Skeletal muscle satellite cell (primary cell): ENCODE measurements around the gene CCDC142.

Experiments used
- H3K27me3 ChIP-seq: 2 replicates; pipeline ENCODE4 v1.7.0; 2013; ENCODE audit warnings: low read length; ENCODE audit not compliant: control insufficient read depth, insufficient read depth
- H3K36me3 ChIP-seq: 2 replicates; pipeline ENCODE4 v1.7.0; 2013; ENCODE audit warnings: mild to moderate bottlenecking, control low read depth, low read length; ENCODE audit not compliant: insufficient read depth
- H3K4me1 ChIP-seq: 2 replicates; pipeline ENCODE4 v1.7.0; 2013; ENCODE audit warnings: low read length; ENCODE audit not compliant: control insufficient read depth, insufficient read depth
- H3K4me2 ChIP-seq: 2 replicates; pipeline ENCODE4 v1.7.0; 2013; ENCODE audit warnings: mild to moderate bottlenecking, low read length
- H3K4me3 ChIP-seq: 2 replicates; pipeline ENCODE4 v1.7.0; 2013; ENCODE audit warnings: low read length
- H3K9ac ChIP-seq: 2 replicates; pipeline ENCODE4 v1.7.0; 2013; ENCODE audit warnings: mild to moderate bottlenecking, low read depth, low read length, moderate library complexity
- H3K9me3 ChIP-seq: replicated peaks from 2 replicates; pipeline ENCODE4 v1.7.0; 2013; ENCODE audit warnings: mild to moderate bottlenecking, control low read depth, low read length

CCDC142 gene

DNA sequence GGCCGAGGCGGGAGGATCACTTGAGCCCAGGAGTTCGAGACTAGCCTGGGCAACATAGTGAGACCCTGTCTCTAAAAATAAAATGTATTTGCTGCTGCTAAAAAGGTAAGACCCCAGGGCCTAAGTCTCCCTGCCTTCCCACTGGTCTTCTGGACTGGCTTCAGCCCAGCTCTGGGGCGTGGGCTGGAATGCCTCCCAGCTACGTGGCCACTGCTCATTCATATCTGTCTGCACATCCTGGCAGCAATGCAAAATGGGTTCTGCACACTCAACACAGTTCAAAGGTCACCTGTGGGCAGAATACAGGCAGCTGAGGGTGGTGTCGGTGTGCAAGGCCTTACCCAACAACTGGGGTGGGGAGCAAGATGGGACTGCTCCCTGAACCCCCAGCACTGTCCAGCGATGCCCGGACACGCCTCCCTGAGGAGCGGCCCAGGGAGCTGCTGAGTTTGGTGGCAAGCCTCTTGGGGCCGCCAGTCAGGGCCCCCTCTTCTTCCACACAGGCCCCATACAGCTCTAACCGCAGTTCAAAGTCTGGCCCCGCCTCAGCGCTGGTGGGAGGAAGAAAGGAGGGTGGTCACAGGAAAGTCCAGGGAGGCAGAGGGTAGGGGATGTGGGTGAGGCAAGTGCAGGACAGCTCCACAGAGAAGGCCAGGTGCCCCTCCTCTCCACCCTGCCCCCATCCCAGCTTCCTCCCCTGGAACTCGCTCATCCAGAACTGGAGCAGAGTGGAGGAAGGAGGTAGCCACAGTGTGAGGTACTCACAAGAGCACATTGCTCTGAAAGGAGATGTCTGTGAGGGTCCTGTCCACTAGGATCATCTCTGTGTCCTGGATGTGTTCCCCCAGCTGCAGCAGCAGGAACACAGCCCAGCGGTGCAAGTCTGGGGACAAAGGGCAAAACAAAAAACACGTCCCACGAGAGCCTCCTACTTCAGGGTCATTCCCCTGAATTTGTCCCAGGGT is 53.0 kb downstream of the CCDC142 start:
- H3K4me1 ChIP-seq: peaks cover 6% of the 10 kb centered on the region
- no peak overlapping the region for H3K4me2 ChIP-seq
- H3K9me3 ChIP-seq: no peaks in the 10 kb centered on the region
- no peak overlapping the region for H3K4me3 ChIP-seq
- H3K9ac ChIP-seq: no peak overlapping the region
- H3K36me3 ChIP-seq: peaks cover 64% of the 10 kb centered on the region
- H3K27me3 ChIP-seq: no peaks in the 10 kb centered on the region

DNA sequence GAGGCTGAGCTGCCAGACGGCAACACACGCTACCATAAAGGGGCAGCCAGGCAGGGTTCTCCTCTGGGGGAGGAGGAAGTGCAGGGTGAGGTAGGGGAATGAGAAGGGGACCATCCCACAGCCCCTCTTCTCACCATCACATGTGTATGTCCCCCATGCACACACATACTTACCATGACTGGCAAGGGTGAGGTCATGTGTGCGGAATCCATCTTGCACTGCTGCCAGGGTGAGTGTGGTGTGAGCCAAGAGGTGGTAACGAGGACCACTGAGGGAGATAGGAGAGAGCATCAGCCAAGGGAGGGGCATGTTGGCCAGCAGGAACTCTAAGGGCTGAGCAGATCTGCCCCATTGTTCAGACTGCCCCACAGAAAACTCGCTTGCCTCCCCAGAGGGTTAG is 54.1 kb downstream of the CCDC142 start:
- no peaks in the 10 kb centered on the region for H3K27me3 ChIP-seq
- H3K4me3 ChIP-seq: no peak overlapping the region
- no peaks in the 10 kb centered on the region for H3K9me3 ChIP-seq
- peaks cover 69% of the 10 kb centered on the region for H3K36me3 ChIP-seq
- H3K4me1 ChIP-seq: peaks cover 11% of the 10 kb centered on the region
- no peak overlapping the region for H3K9ac ChIP-seq
- no peak overlapping the region for H3K4me2 ChIP-seq

DNA sequence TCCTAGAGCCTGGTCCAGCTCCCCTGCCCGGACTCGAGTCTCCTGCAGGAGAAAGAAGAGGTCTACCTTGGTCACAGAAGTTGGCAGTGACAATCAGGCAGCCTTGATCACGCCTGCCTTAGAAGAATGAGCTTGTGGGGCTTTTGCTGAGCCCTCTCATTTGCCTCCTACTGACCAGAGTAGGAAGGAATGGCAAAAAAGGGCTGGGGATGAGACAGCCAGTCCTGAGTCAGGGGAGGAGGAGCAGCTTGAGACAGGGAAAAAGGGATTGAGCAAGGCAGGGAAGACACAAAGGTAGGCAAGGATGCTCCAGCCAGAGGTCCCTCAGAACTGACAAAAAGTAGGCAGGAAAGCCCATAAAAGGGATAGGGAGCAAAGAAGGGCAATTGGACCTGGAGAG is 55.2 kb downstream of the CCDC142 start:
- peaks cover 11% of the 10 kb centered on the region for H3K4me1 ChIP-seq
- no peaks in the 10 kb centered on the region for H3K27me3 ChIP-seq
- H3K9ac ChIP-seq: no peak overlapping the region
- H3K36me3 ChIP-seq: peaks cover 69% of the 10 kb centered on the region
- no peaks in the 10 kb centered on the region for H3K9me3 ChIP-seq
- no peak overlapping the region for H3K4me3 ChIP-seq
- H3K4me2 ChIP-seq: no peak overlapping the region

DNA sequence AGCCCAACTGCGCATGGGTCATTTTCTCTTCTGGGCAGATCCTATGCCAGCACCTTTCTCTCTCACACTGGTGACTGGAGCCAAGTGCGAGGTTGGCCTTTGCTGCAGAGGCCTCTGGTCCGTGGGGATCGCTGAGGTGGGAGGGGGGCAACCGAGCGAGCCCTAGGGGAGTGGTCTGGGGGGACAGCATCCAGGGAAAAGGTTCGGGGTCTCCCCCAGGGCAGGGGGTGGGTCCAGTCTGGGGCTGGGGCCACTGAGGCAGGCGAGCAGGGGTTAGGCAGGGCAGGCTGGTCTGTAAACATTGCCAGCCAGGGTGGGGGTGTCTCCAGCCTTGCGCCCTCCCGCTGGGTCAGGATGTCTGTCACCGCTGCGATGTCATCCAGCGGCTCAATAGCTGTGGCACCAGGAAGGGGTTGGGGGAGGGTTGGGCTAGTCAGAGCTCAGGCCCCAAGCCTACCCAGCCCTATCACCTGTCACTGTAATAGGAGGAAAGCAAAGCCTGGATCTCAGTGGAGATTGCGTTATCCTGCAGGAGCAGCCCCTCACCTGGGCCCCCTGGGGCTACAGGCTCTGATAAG is 56.5 kb downstream of the CCDC142 start:
- Histone ChIP-seq H3K36me3 (peaks cover 57% of the 10 kb centered on the region), H3K4me3 (no peak overlapping the region), H3K9ac (no peak overlapping the region), H3K4me2 (no peak overlapping the region), H3K4me1 (peaks cover 16% of the 10 kb centered on the region), H3K27me3 (no peaks in the 10 kb centered on the region), H3K9me3 (no peaks in the 10 kb centered on the region)

DNA sequence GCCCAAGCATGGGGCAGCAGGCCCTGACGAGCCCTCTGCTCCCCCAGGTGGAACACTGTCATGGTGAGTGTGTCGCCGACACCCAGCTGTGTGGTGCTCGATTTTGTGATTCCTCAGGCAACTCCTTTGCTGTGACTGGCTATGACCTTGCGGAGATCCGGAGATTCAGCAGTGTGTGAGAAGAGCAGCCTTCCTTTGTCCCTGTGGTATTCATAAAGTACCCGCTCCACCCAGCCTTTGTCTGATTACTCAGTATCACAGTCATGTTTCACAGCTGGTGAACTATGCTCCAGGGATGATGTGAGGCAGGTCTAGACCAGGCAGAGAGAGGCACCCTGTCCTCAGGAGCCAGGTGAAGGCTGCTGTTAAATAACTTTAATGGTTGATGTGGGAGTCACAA is 57.3 kb downstream of the CCDC142 start:
- no peak overlapping the region for H3K4me2 ChIP-seq

DNA sequence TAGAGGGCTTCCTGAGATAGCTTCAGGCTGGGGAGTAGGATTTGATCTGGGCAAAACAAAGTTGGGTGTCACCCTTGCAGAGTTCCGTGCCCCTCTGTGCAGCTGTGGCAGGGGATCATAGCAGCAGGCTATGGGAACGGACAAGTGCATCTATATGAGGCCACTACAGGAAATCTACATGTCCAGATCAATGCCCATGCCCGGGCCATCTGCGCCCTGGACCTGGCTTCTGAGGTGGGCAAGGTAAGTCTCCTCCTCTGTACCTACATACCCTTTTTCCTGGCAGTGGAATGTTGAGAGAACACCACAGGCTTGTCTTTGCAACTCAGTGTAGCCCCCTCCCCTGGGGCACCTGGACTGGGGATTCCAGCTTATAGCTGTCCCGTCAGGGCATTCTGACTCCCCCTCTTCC is 57.8 kb downstream of the CCDC142 start:
- H3K4me3 ChIP-seq: no peak overlapping the region
- H3K36me3 ChIP-seq: peaks cover 45% of the 10 kb centered on the region
- H3K4me1 ChIP-seq: peaks cover 19% of the 10 kb centered on the region
- no peaks in the 10 kb centered on the region for H3K9me3 ChIP-seq
- H3K4me2 ChIP-seq: no peak overlapping the region
- H3K27me3 ChIP-seq: no peaks in the 10 kb centered on the region
- H3K9ac ChIP-seq: no peak overlapping the region

More for the DNA sequence above, 57.3 kb downstream of the CCDC142 start:
- peaks cover 50% of the 10 kb centered on the region for H3K36me3 ChIP-seq
- no peak overlapping the region for H3K9ac ChIP-seq
- no peaks in the 10 kb centered on the region for H3K9me3 ChIP-seq
- H3K4me1 ChIP-seq: peaks cover 19% of the 10 kb centered on the region
- H3K27me3 ChIP-seq: no peaks in the 10 kb centered on the region
- H3K4me3 ChIP-seq: no peak overlapping the region

DNA sequence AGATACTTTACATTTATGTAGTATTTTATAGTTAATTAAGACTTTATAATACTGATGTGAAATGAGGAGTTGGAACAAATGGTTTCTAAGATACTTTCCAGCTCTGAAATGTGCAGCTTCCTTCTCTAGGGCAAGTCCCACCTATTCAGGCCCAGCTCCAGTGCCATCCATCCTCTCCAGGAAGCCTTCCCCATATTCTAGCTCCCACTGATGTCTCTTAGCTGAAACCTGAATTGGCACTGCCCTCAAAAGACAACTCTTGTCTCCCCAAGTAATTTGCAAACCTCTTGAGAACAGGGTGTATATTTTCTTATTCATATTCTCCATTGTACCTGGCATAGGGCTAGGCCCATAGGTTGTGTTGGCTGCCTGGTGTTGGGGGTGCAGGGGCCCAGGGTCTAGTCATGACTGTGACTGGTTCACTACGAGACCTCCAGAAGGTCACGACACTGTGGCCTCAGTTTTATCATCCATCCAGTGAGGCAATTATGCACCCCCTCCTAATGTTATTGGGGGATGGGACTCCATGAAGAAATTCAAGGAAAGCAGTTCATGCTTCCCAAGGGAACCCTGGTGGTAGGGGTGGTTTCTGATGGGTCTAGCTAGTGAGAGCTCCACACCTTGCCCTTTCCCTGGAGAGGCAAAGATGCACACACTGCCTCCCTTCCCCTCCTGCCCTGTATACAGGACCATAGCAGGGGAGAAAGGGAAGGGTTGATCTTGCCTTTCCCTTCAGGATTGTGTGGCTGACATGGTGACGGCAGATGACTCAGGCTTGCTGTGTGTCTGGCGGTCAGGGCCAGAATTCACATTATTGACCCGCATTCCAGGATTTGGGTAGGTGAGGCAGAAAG is 58.4 kb downstream of the CCDC142 start:
- no peak overlapping the region for H3K9ac ChIP-seq
- no peak overlapping the region for H3K4me2 ChIP-seq
- H3K4me3 ChIP-seq: no peak overlapping the region
- no peaks in the 10 kb centered on the region for H3K27me3 ChIP-seq
- peaks cover 19% of the 10 kb centered on the region for H3K4me1 ChIP-seq
- H3K36me3 ChIP-seq: peaks cover 39% of the 10 kb centered on the region
- H3K9me3 ChIP-seq: no peaks in the 10 kb centered on the region
